SU-DHL-6 (cell line): Measurements from ENCODE around the gene RALY.

Experiments
- H2AFZ ChIP-seq: fragments of 200-600 bp; sonication (generic); 2 replicates; pipeline ENCODE4 v1.6.1; 2014; ENCODE audit warnings: low read depth, mild to moderate bottlenecking, moderate library complexity, mixed read lengths, antibody characterized with exemption, low read length; ENCODE audit not compliant: severe bottlenecking
- H3F3A ChIP-seq: fragments of 200-600 bp; shearing (Covaris generic); 2 replicates; pipeline ENCODE4 v1.6.0; 2016; ENCODE audit warnings: antibody characterized with exemption, mild to moderate bottlenecking; ENCODE audit not compliant: insufficient read depth
- H3K27ac ChIP-seq: fragments of 200-600 bp; sonication (generic); 2 replicates; pipeline ENCODE4 v1.5.1; 2016; ENCODE audit warnings: low read depth, mild to moderate bottlenecking, low read length, moderate library complexity, mixed read lengths
- H3K27me3 ChIP-seq: fragments of 200-600 bp; sonication (generic), shearing (Covaris generic); 2 replicates; pipeline ENCODE4 v1.6.0; 2014; ENCODE audit warnings: mild to moderate bottlenecking, low read length
- H3K36me3 ChIP-seq: fragments of 200-600 bp; sonication (generic); 2 replicates; pipeline ENCODE4 v1.6.1; 2014; ENCODE audit warnings: mild to moderate bottlenecking, low read length, mixed read lengths
- H3K4me2 ChIP-seq: fragments of 300-600, 200-600 bp; shearing (Covaris generic), sonication (generic); 2 replicates; pipeline ENCODE4 v1.6.0; 2014; ENCODE audit warnings: low read length, low read depth, mild to moderate bottlenecking; ENCODE audit not compliant: poor library complexity, severe bottlenecking
- H3K4me3 ChIP-seq: fragments of 200-600 bp; sonication (generic); 2 replicates; pipeline ENCODE4 v1.5.1; 2014; ENCODE audit warnings: antibody characterized with exemption, low read length, mild to moderate bottlenecking, mixed read lengths; ENCODE audit not compliant: insufficient read depth, poor library complexity, severe bottlenecking
- H3K79me2 ChIP-seq: fragments of 200-600 bp; sonication (generic); 2 replicates; pipeline ENCODE4 v1.6.1; 2014; ENCODE audit warnings: mild to moderate bottlenecking, low read length, moderate library complexity; ENCODE audit not compliant: insufficient read depth
- H3K9ac ChIP-seq: fragments of 200-600 bp; sonication (generic); 2 replicates; pipeline ENCODE4 v1.7.0; 2014; ENCODE audit warnings: mild to moderate bottlenecking, low read length
- H3K9me2 ChIP-seq: fragments of 200-600 bp; sonication (generic); replicated peaks from 2 replicates; pipeline ENCODE4 v1.6.1; 2014; ENCODE audit warnings: low read length; ENCODE audit not compliant: insufficient read depth
- H3K9me3 ChIP-seq: fragments of 200-600 bp; sonication (generic); 2 replicates; pipeline ENCODE4 v1.6.1; 2014; ENCODE audit warnings: low read length, mixed read lengths; ENCODE audit not compliant: insufficient read depth
- H4K20me1 ChIP-seq: fragments of 200-600 bp; sonication (generic); 2 replicates; pipeline ENCODE4 v1.6.1; 2014; ENCODE audit warnings: low read depth, mild to moderate bottlenecking, antibody characterized with exemption, low read length, moderate library complexity, mixed read lengths
- CTCF ChIP-seq: fragments of 200-600 bp; sonication (generic); IDR thresholded peaks from one replicate; pipeline ENCODE4 v1.5.1; 2017; ENCODE audit warnings: antibody characterized with exemption, mild to moderate bottlenecking, low read length, moderate library complexity; ENCODE audit not compliant: insufficient read depth, poor library complexity, severe bottlenecking
- EZH2phosphoT487 ChIP-seq: fragments of 200-600 bp; sonication (generic), shearing (Covaris generic); conservative IDR thresholded peaks from 2 replicates; pipeline ENCODE4 v1.6.1; 2018; ENCODE audit warnings: mild to moderate bottlenecking, antibody characterized with exemption, low read length, moderate library complexity, mixed read lengths

RALY gene

GRCh38 chr20:33992923-33993575, 662 bp upstream of the RALY start:
- H3K9me3 ChIP-seq, result no peaks in the 10 kb centered on the region

GRCh38 chr20:33994222-33994913, 657 bp downstream of the RALY start:
- H3K4me2 ChIP-seq, result peak overlapping the region; percentile 88
- H3K9me3 ChIP-seq, result no peaks in the 10 kb centered on the region
- H3K36me3 ChIP-seq, result no peaks in the 10 kb centered on the region
- H3F3A ChIP-seq, result no peaks in the 10 kb centered on the region
- H4K20me1 ChIP-seq, result peaks cover 39% of the 10 kb centered on the region
- peak overlapping the region; percentile 88 for H3K27ac ChIP-seq
- H3K4me3 ChIP-seq, result peak overlapping the region; percentile 90
- no peaks in the 10 kb centered on the region for H3K27me3 ChIP-seq
- peak overlapping the region; percentile 86 for H3K9ac ChIP-seq
- H2AFZ ChIP-seq, result no peak overlapping the region
- peaks cover 60% of the 10 kb centered on the region for H3K79me2 ChIP-seq
- TF ChIP-seq EZH2phosphoT487, result no peak
- TF ChIP-seq CTCF, result no peak
- H3K9me2 ChIP-seq, result no peaks in the 10 kb centered on the region

More at GRCh38 chr20:33992923-33993575, 662 bp upstream of the RALY start:
- Histone ChIP-seq H3K9me2 (no peaks in the 10 kb centered on the region), H2AFZ (peak overlapping the region; percentile 79), H3K9ac (peak overlapping the region; percentile 86), H3K27me3 (no peaks in the 10 kb centered on the region), H3K27ac (peak overlapping the region; percentile 88), H3F3A (no peaks in the 10 kb centered on the region), H4K20me1 (peaks cover 31% of the 10 kb centered on the region), H3K79me2 (peaks cover 47% of the 10 kb centered on the region), H3K4me2 (peak overlapping the region; percentile 88), H3K4me3 (peak overlapping the region; percentile 91), H3K36me3 (no peaks in the 10 kb centered on the region)
- no peak for TF ChIP-seq EZH2phosphoT487
- TF ChIP-seq CTCF, result no peak

- Histone ChIP-seq H2AFZ (no peak overlapping the region), H3K79me2 (peaks cover 69% of the 10 kb centered on the region), H3K9me3 (no peaks in the 10 kb centered on the region), H3K4me3 (peak overlapping the region; percentile 90), H4K20me1 (peaks cover 46% of the 10 kb centered on the region), H3K4me2 (peak overlapping the region; percentile 88), H3K9me2 (no peaks in the 10 kb centered on the region), H3K27me3 (no peaks in the 10 kb centered on the region), H3K27ac (peak overlapping the region; percentile 88; the same call in 1 of the 2 replicates), H3K9ac (peak overlapping the region; percentile 86), H3K36me3 (no peaks in the 10 kb centered on the region), H3F3A (no peaks in the 10 kb centered on the region)
- TF ChIP-seq EZH2phosphoT487, result no peak
- no peak for TF ChIP-seq CTCF
Measured at GRCh38 chr20:33995053-33995831, 1.5 kb downstream of the RALY start.
